Left colon (tissue), 2 donors: ENCODE data around the gene ZNF410. TPM values are rescaled to one million over a fixed set of nuclear protein-coding genes. Genes with fewer than 3 reads are reported as not detected.
A peak's percentile ranks its signal among the peaks of the same experiment; 100 is the strongest.
"Not testable (repeated sequence)": the region's sequence is repeated elsewhere in the genome, so short reads cannot be mapped to it uniquely, and the experiment has no call there.

ENCODE experiments used
- ATAC-seq: fragments of 200-7000 bp; cut with Tn5 transposase; one replicate; pipeline ENCODE4 v1.9.1; 2020; ENCODE audit warnings: mild to moderate bottlenecking, moderate library complexity
- DNase-seq, 2 donors: peaks; one replicate each; pipeline ENCODE4 v3.0.0-alpha.2; 2020
- intact Hi-C, 2 donors: fragments of 100-400 bp; cut with DNase I in 1 of 2; cut with micrococcal nuclease in 1 of 2; formaldehyde crosslinking; loops; one replicate each; pipeline versions ENCODE4 v1.11.2 to v1.14.0; 2022; cut with DNase I, micrococcal nuclease
- total RNA-seq, 2 donors: library from RNA; stranded (reverse); fragmentation: NEBNext Ultra II Directional; extraction: Animal tissue kit (Norgen Biotek cat#: 25700); gene quantifications; one replicate each; pipeline ENCODE4 v1.2.1, GENCODE V29; 2021
- donor health status: DM: no; HTN: no; CAD: no.
- donor health status: DM: yes; HTN: yes; CAD: no.

Gene ZNF410
- total RNA-seq, 2 donors from 2014 or later, result 40.1 to 40.2 TPM

DNA sequence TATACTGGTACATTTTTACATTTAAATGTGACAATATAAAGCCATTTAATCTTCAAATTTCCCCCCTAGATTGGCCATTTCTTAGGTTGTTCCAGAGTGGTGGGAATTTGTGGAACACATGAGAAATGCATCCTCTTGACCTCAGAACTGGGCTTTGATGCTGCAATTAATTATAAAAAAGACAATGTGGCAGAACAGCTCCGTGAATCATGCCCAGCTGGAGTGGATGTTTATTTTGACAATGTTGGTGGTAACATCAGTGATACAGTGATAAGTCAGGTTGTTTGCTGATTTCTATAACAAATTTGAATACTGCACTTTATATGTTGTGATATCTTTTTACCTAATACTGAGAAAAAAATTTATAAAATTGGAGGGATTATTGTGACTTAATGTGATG, 7.6 kb upstream of the ZNF410 start:
- intact Hi-C loops, result no loop called here
- no peak for ATAC-seq
- no peak for DNase-seq

DNA sequence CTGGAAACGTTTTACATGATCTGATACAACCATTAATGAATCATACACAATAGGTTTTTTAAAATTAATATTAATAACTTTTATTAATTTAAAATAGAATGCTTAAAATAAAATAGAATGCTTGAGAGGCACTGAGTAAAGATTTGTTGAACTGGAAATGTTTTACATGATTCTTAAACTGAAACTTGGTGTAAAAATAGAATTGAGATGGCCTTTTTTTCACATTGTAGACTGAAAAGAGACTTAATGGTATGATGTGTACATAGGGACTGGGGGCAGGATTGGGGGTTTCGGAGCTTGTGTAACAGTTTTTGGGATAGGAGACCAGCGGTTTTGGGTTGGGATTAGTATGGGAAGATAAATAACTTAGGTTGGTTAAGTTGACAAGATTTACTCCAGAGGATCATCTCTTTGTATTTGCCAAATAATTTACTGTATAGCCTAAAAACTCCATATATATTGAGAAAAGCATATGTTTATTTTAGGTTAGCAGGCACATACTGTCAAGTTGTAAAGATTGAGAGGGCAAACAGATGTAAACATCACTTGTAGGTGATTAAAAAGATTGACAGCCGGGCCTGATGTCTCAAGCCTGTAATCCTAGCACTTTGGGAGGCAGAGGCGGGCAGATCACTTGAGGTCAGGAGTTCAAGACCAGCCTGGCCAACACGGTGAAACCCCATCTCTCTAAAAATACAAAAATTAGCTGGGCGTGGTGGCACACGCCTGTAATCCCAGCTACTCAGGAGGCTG, 2.0 kb upstream of the ZNF410 start:
- no peak for DNase-seq
- no peak for ATAC-seq
- intact Hi-C loops, result no loop called here

DNA sequence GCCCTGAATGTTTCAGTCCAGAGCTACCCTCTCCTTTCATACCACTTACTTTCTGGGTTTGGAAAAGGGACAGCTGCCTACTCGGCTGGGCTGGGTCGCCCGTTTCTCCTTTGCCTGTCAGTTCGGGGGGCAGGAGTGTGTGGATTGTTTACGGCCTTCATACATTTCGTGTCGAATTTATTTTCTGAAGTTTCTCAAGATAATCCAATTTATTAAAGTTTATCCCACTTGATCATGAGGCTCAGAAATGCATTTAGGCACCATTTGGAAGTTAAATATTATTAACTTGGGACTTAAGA, 608 bp downstream of the ZNF410 start:
- no peak for DNase-seq
- no peak for ATAC-seq
- intact Hi-C loops, result no loop called here

DNA sequence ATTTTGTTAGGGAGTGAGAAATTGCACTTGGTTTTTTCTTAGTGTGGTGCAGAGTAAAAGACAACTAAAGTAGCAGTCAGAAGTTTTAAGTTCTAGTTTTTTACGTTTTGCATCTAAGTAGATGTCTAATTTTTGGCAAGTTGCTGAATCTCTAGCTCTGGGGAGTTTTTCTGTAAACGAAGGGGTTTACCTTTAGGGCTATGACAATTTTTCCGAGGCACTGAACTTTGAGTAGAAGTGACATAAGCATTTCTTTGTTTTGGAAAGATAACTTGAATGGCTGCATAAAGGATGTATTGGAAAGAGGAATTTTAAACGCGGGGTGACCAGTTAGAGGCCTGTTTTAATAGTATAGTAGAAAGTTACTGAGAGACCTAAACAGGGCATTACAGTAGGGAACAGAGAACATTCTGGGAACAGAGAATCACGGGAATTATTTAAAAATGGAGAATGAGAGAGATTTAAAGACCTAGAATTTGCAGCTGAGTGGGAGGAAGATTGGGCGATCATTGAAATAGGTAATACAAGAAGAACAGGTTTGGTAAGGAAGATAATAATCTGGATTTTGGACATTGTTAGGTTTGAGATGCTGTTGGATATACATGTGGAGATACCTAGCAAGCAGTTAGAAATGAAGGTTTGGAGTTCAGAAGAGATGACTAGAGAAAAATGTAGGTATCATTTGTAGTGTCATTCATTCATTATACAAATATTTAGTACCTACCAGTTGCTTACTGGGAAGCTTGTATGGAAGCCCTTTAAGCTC, 1.2 kb downstream of the ZNF410 start:
- DNase-seq, result no peak
- ATAC-seq, result no peak
- intact Hi-C loops, result no loop called here

DNA sequence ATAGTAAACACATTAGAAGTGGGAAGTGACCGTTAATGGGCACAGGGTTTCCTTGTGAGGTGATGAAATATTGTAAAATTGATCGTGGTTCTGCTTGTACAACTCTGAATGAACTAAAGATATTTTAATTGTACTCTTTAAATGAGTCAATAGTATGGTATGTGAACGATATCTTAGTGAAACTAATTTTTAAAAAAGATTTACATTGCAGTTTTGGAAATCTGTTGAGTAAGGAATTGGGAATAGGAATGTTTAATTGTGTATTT, 1.7 kb downstream of the ZNF410 start:
- ATAC-seq (no peak), DNase-seq (no peak)

DNA sequence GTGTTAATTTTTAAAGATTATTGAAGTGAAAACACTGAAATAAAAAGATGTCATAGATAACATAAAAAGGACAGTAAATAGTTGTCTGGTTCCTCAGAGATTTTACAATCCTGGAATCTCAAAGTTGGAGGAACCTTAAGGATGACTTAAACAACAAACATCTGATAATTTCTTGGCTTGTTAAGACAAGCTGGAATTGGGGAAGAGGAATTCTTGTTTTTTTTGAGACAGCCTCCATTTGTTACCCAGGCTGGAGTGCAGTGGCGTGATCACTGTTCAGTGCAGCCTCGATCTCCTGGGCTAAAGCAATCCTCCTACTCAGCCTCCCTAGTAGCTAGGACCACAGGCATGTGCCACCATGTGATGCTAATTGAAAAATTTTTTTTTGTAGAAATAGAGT, 2.3 kb downstream of the ZNF410 start:
- intact Hi-C loops, result no loop called here
- ATAC-seq, result no peak
- no peak for DNase-seq

More for the DNA sequence above, 1.7 kb downstream of the ZNF410 start:
- intact Hi-C loops, result no loop called here

DNA sequence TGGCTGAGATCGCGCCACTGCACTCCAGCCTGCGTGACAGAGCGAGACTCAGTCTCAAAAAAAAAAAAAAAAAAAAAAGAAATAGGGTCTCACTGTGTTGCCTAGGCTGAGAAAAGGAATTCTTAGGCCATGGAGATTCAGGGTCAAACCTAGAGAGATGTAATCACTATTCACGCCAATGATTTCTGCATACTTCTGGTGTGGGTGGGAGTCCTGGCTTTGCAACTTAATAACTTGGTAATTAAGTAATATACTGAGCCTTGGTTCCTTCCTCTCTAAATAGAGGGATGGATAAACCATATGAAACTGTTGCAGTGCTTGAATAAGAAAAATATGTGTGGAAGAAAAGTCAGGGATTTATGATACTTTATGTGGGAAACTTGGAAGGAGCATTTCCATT, 2.7 kb downstream of the ZNF410 start:
- DNase-seq, result no peak
- ATAC-seq, result no peak
- intact Hi-C loops, result no loop called here

DNA sequence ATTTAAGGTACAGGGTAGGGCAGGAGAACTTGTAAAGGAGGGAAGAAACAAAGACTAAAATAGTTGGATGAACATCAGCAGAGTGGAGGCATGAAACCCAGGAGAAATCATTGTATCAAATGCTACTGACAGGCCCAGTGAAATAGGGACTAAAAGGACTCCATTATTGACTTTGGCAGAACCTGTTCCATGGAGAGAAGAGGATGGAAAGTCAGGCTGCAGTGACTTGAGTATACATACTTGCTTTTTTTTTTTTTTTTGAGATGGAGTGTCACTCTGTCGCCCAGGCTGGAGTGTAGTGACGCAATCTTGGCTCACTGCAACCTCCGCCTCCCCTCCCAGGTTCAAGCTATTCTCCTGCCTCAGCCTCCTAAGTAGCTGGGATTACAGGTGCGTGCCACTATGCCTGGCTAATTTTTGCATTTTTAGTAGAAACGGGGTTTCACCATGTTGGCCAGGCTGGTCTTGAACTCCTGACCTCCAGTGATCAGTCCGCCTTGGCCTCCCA, 7.6 kb downstream of the ZNF410 start:
- intact Hi-C loops, DNase-seq, ATAC-seq: not testable (repeated sequence)

DNA sequence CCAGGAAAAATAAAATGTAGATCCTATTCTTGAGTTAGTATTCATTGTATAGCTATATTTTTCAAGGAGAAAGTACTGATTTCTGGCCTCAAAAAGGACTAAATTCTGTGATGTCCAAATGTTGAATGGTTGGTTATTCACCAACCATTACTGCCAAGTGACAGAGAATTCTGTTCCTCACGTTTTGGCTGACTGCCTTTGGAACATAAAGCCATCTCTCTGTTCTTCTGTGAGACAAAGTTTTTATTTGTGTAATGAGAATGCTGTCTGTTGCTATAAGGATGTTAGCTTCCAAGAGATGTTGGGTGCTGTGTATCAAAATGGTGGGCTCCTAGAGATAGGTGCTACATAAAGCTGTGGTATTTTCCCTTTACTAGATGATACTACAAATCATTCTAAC, 9.3 kb downstream of the ZNF410 start:
- no peak for DNase-seq
- intact Hi-C loops, result no loop called here
- no peak for ATAC-seq

DNA sequence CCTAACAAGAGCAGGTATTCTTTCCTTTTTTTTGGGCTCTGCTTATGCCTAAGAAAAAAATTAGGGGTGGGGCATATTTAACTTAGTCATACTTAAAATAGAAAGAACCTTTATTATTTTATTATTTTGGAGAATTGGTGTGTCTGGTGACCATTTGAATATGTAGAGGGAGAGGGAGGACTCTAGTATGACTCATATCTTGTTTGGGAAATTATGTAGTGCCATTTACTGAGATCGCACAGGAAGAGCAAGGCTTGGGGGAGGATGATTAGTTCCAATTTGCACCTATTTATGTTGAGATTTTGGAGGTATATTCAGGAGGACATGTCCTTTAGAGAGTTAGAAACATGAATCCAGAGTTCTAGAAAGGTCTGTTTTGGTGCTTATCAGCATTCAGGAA, 9.9 kb downstream of the ZNF410 start:
- intact Hi-C loops, result no loop called here
- DNase-seq, result no peak
- ATAC-seq, result no peak

DNA sequence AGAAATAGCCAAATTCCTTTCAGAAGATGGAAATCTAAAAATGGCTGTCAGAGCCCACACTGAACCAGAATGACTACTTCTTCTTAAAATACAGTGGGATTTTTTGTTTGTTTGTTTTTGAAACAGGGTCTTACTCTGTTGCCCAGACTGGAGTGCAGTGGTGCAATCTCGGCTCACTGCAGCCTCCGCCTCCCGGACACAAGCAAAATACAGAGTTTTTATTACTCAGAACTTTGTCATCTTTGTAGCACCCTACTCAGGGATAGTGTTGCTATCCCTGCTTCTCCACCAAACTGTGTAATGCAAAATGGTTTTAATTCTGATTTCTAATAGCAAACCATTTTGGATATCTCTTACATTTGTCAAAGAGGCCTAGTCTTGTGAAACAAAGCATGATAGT, 16.4 kb downstream of the ZNF410 start:
- no peak for ATAC-seq
- no peak for DNase-seq
- intact Hi-C loops, result no loop called here

DNA sequence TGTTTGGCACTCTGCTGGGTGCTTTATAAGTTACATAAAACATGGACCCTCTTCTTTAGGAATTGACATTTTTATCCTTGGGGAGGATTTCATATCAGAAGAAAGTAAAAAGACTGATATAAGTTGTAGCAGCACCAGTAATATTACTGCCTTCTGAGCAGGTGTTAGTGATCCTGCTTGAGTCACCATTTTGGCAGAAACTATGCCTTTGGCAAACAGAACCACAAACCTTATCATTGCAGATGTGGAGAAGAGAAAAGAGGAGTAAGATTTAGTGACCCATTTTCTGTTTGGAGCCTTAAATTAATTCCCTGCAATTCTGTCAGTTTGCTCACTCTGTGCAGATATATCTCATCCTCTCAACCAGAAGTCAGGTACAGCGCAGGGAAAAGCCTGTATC, 23.0 kb downstream of the ZNF410 start:
- intact Hi-C loops, result no loop called here
- DNase-seq (no peak), ATAC-seq (no peak)

DNA sequence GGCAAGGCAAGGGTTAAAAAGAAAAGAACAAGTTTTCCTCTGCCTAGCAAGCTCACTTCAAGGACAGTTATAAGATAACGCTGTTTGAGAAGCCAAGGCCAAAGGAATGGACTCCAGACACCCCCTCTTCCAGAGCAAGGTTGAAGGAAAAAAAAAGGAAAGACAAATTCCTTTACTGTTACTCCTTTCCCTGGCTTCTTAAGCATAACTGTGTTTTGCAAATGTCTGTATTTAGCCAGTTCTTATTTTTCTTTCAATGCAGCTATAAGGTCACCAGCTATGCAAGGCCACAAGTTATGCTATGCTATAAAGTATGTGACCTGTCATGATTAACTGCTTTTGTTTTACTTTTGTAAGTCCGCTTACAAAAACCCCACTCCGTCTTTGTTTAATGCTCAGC, 26.6 kb downstream of the ZNF410 start:
- intact Hi-C loops, result no loop called here
- no peak for DNase-seq
- ATAC-seq, result no peak

DNA sequence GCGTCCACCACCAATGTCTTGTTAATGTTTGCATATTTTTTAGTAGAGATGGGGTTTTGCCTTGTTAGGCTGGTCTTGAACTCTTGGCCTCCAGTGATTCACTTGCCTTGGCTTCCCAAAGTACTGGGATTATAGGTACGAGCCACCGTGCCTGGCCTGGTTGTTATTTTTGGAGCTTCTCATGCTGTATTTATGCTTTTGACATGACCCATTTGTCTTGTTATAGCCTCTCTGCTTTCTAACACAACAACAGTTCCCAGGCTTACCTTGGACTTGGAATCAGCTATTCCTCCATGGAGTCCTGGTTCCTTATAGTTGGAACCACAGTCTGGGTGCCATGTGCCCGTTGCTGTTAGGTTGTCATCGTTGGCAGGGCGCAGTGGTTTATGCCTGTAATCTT, 29.7 kb downstream of the ZNF410 start:
- ATAC-seq, result no peak
- intact Hi-C loops, result no loop called here
- no peak for DNase-seq

DNA sequence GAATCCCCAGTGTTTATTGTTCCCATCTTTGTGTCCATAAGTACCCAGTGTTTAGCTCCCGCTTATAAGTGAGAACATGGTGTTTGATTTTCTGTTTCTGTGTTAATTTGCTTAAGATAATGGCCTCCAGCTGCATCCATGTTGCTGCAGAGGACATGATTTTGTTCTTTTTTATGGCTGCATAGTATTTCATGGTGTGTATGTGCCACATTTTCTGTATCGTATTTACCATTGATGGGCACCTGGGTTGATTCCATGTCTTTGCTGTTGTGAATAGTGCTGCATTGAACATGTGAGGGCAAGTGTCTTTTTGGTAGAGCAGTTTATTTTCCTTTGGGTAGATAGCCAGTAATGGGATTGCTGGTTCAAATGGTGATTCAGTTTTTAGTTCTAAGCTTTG, 32.8 kb downstream of the ZNF410 start:
- DNase-seq, ATAC-seq, intact Hi-C loops: not testable (repeated sequence)

DNA sequence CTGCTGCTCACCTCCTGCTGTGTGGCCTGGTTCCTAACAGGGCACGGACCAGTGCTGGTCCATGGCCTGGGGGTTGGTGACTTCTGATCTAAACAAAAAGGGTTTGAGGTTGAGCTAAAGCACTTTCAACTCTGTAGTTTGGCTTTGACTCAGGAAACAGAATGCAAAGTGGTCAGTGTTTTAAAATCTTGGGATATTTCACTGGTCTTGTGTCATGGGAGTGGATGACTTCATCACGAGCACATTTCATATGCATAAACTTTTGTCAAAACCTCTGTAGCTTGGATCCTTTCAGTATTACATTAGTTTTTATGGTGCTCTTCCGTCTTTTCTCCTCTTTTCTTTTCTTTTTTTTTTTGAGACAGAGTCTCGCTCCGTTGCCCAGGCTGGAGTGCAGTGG, 37.7 kb downstream of the ZNF410 start:
- no peak for ATAC-seq
- intact Hi-C loops, result no loop called here

DNA sequence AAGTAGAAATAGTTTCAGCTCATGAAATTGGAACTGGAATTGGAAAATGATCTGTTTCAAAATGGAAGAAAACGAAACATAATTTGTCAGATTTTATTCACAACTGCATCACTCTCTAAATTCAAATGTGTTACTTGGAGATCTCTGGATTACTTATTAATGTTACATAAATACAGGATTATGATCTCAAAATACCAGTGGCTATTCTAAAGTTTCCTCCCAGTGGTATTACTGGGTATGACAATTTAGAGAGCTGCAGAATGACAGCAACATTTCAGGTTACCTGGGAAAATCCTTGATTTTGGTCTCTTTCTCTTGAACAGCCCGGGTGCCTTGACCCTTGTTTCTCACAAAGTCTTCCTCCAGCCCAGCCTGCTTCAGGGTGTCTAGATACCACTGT, 49.0 kb downstream of the ZNF410 start:
- peak; percentile 25 for ATAC-seq
- intact Hi-C loops, result no loop called here

More for the DNA sequence above, 37.7 kb downstream of the ZNF410 start:
- no peak for DNase-seq

DNA sequence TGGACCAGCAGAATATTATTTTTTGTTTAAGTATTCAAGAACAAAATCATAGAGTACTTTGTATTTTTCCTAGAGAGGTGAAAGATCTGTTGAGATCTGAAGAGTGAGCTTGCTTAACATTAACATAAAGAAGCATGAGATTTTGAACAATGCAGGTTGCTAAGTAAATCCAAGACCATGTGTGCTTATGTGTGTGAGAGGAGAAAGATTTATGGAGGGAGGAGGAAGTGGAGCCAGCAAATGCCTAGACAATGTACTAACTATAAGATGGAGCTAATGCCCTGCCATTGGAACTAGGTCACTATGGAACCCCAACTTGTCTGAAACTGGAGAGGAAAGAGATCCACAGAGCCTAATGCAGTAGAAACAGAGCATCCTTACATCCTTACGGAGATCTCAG, 49.9 kb downstream of the ZNF410 start:
- no peak for DNase-seq
- no peak for ATAC-seq
- intact Hi-C loops, result no loop called here

More for the DNA sequence above, 49.0 kb downstream of the ZNF410 start:
- DNase-seq, result no peak

DNA sequence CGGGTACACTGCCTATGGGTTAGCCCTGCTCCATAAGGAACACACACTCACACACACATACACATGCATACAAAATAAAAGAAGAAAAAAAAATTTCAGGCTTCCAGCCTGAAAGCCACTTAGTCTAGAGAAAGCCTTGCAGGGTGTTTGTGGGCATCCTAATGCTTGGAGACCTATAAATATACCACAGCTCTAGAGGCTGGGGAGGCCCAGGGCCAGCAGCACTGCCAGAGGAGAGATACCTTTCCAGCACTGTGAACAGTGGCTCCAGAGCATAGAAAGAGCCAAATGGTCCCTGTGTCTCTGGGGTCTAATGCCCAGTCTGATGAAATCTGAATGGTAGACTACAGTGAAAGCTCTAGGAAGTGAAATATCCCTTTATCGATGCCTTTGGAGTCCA, 50.4 kb downstream of the ZNF410 start:
- intact Hi-C loops, result no loop called here
- DNase-seq (no peak), ATAC-seq (no peak)

DNA sequence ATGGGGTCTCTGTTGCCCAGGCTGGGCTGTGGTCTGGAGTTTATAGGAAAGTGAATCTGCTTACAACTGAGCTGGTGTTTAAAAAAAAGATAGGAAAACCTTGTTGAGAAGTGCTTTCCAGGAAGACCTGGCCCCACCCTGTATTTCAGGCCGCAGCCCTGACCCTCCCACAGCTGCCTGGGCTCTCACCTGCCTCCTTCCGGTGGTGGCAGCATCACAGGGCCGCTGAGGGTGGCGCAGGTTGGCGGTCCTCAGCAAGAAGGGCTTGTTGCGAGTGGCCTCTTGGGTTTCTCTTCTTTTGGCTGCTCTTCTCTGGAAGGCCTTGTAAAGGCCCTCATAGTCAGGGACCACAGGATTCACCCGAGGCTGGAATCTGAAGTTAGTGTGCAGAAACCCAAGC, 55.5 kb downstream of the ZNF410 start:
- DNase-seq, result peak in 1 of 2 donors; percentile 23
- intact Hi-C loops, result no loop called here
- no peak for ATAC-seq

DNA sequence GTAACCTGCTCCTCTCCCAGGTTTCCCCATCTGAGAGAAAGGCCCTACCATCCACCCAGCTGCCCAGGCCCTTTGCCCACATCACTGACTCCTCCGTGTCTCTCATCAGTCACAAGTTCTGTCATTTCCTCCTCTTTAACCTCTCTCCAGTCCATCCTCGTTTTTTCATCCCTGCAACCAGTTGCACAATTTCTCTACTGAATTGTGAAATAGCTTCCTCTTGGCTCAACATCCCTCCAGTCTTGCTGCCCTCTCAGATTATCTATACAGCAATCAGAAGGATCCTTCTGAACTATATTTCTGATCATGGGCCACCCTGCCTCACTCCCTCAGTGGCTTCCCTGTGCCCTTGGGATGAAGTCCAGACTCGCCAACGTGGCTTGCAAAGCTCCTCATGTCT, 56.4 kb downstream of the ZNF410 start:
- DNase-seq (no peak), ATAC-seq (no peak)
- intact Hi-C loops, result no loop called here
